H9 (cell line): Measurements from ENCODE around the gene MAST4. TPM values are rescaled to one million over a fixed set of nuclear protein-coding genes. Genes with fewer than 3 reads are reported as not detected.

Experiments used
- DNase-seq: peaks from one replicate; pipeline ENCODE4 v3.0.0-alpha.2; 2017
- H2AFZ ChIP-seq: one replicate; pipeline ENCODE4 v1.6.1; 2013; ENCODE audit warnings: mild to moderate bottlenecking, low read length, control low read depth, moderate library complexity
- H2AK5ac ChIP-seq: 2 replicates; pipeline ENCODE4 v1.6.1; 2013; ENCODE audit warnings: low read length, control low read depth, mixed read lengths; ENCODE audit not compliant: insufficient read length
- H2BK120ac ChIP-seq: one replicate; pipeline ENCODE4 v1.6.1; 2013; ENCODE audit warnings: low read depth, mild to moderate bottlenecking, low read length, control low read depth, inconsistent platforms; ENCODE audit not compliant: poor library complexity, severe bottlenecking
- H2BK12ac ChIP-seq: 2 replicates; pipeline ENCODE4 v1.6.1; 2013; ENCODE audit warnings: low read length, control low read depth, mixed read lengths, low read depth; ENCODE audit not compliant: insufficient read length
- H2BK15ac ChIP-seq: 2 replicates; pipeline ENCODE4 v1.6.1; 2013; ENCODE audit warnings: low read depth, low read length, control low read depth
- H2BK20ac ChIP-seq: one replicate; pipeline ENCODE4 v1.6.1; 2013; ENCODE audit warnings: low read depth, mild to moderate bottlenecking, low read length, control low read depth, inconsistent platforms; ENCODE audit not compliant: poor library complexity, severe bottlenecking
- H2BK5ac ChIP-seq: 2 replicates; pipeline ENCODE4 v1.6.1; 2013; ENCODE audit warnings: low read length, control low read depth, mixed read lengths; ENCODE audit not compliant: insufficient read length
- H3K14ac ChIP-seq: 2 replicates; pipeline ENCODE4 v1.6.1; 2013; ENCODE audit warnings: low read length, control low read depth; ENCODE audit not compliant: insufficient read depth
- H3K18ac ChIP-seq: 2 replicates; pipeline ENCODE4 v1.6.1; 2013; ENCODE audit warnings: low read depth, mild to moderate bottlenecking, mixed read lengths, low read length, control low read depth; ENCODE audit not compliant: insufficient read length
- H3K23ac ChIP-seq: 2 replicates; pipeline ENCODE4 v1.6.1; 2013; ENCODE audit warnings: low read length, control low read depth, mixed read lengths, low read depth; ENCODE audit not compliant: insufficient read length
- H3K23me2 ChIP-seq: 2 replicates; pipeline ENCODE4 v1.6.1; 2013; ENCODE audit warnings: low read depth, mild to moderate bottlenecking, mixed read lengths, low read length, control low read depth; ENCODE audit not compliant: insufficient read length, poor library complexity, severe bottlenecking
- H3K27ac ChIP-seq: 2 replicates; pipeline ENCODE4 v1.5.1; 2013; ENCODE audit warnings: low read length, control low read depth, mixed read lengths, low read depth; ENCODE audit not compliant: insufficient read length
- H3K27me3 ChIP-seq: 2 replicates; pipeline ENCODE4 v1.6.1; 2013; ENCODE audit warnings: low read length, control low read depth, inconsistent platforms; ENCODE audit not compliant: insufficient read depth
- H3K4ac ChIP-seq: 2 replicates; pipeline ENCODE4 v1.6.1; 2013; ENCODE audit warnings: low read depth, mild to moderate bottlenecking, control low read depth, inconsistent platforms, low read length, moderate library complexity
- H3K4me1 ChIP-seq: 2 replicates; pipeline ENCODE4 v1.6.1; 2013; ENCODE audit warnings: low read length, control low read depth, inconsistent platforms; ENCODE audit not compliant: insufficient read depth
- H3K4me2 ChIP-seq: 2 replicates; pipeline ENCODE4 v1.6.1; 2013; ENCODE audit warnings: low read length, control low read depth, mixed read lengths; ENCODE audit not compliant: insufficient read length, insufficient read depth
- H3K56ac ChIP-seq: 2 replicates; pipeline ENCODE4 v1.6.1; 2013; ENCODE audit warnings: low read depth, mild to moderate bottlenecking, mixed read lengths, low read length, control low read depth; ENCODE audit not compliant: insufficient read length
- H3K79me1 ChIP-seq: 2 replicates; pipeline ENCODE4 v1.6.1; 2013; ENCODE audit warnings: low read depth, mild to moderate bottlenecking, moderate library complexity, low read length, control low read depth, inconsistent platforms; ENCODE audit not compliant: insufficient read depth, poor library complexity, severe bottlenecking
- H3K79me2 ChIP-seq: 2 replicates; pipeline ENCODE4 v1.6.1; 2013; ENCODE audit warnings: low read length, control low read depth, inconsistent platforms; ENCODE audit not compliant: insufficient read depth
- H3K9ac ChIP-seq: 2 replicates; pipeline ENCODE4 v1.6.1; 2013; ENCODE audit warnings: low read length, control low read depth, mixed read lengths; ENCODE audit not compliant: insufficient read length; ENCODE audit errors: extremely low read depth
- H3K9me3 ChIP-seq: one replicate; pipeline ENCODE4 v1.6.1; 2013; ENCODE audit warnings: low read depth, low read length, inconsistent platforms; ENCODE audit not compliant: control insufficient read depth
- H3T11ph ChIP-seq: one replicate; pipeline ENCODE4 v1.6.1; 2013; ENCODE audit warnings: mild to moderate bottlenecking, low read length, control low read depth, inconsistent platforms
- H4K20me1 ChIP-seq: one replicate; pipeline ENCODE4 v1.6.1; 2013; ENCODE audit not compliant: control insufficient read depth, insufficient read length, insufficient read depth
- H4K5ac ChIP-seq: 2 replicates; pipeline ENCODE4 v1.6.1; 2013; ENCODE audit warnings: low read depth, mild to moderate bottlenecking, mixed read lengths, low read length, control low read depth; ENCODE audit not compliant: insufficient read length
- H4K8ac ChIP-seq: replicated peaks from 2 replicates; pipeline ENCODE4 v1.6.1; 2013; ENCODE audit warnings: low read length, control low read depth, mixed read lengths, low read depth; ENCODE audit not compliant: insufficient read length
- H4K91ac ChIP-seq: 2 replicates; pipeline ENCODE4 v1.6.1; 2013; ENCODE audit warnings: low read depth, mild to moderate bottlenecking, moderate library complexity, mixed read lengths, low read length, control low read depth; ENCODE audit not compliant: insufficient read length
- H3K27ac Mint-ChIP-seq, 3 experiments: 2 replicates in 2 of 3; 3 replicates in 1 of 3; pipeline ENCODE4 v1.8.0; 2020 to 2021; ENCODE audit warnings: mixed read lengths in 3 of 3, mild to moderate bottlenecking in 1 of 3, moderate library complexity in 1 of 3
- H3K27me3 Mint-ChIP-seq: 2 replicates; pipeline ENCODE4 v1.8.0; 2021; ENCODE audit warnings: low read depth, mild to moderate bottlenecking, moderate library complexity, mixed read lengths
- H3K36me3 Mint-ChIP-seq, 3 experiments: 2 replicates in 2 of 3; 3 replicates in 1 of 3; pipeline ENCODE4 v1.8.0; 2020 to 2021; ENCODE audit warnings: low read depth in 3 of 3, mixed read lengths in 3 of 3; ENCODE audit not compliant: insufficient read depth in 1 of 3
- H3K4me1 Mint-ChIP-seq, 2 experiments: 2 replicates each; pipeline ENCODE4 v1.8.0; 2020; ENCODE audit warnings: mixed read lengths in 2 of 2
- H3K4me3 Mint-ChIP-seq, 2 experiments: 2 replicates in 1 of 2; 3 replicates in 1 of 2; pipeline ENCODE4 v1.8.0; 2020 to 2021; ENCODE audit warnings: mild to moderate bottlenecking in 2 of 2, mixed read lengths in 2 of 2, moderate library complexity in 1 of 2
- H3K9me3 Mint-ChIP-seq, 2 experiments: 2 replicates in 1 of 2; 3 replicates in 1 of 2; pipeline ENCODE4 v1.8.0; 2020; ENCODE audit warnings: mild to moderate bottlenecking in 2 of 2, mixed read lengths in 2 of 2, moderate library complexity in 1 of 2
- WGBS: extraction: QIAGEN DNeasy Blood & Tissue Kit; methylation state at CpG from one replicate; pipeline ENCODE4 v1.1.7; 2013; ENCODE audit warnings: missing lambda C conversion rate, low lambda C conversion rate, mixed read lengths; ENCODE audit not compliant: insufficient read length; ENCODE audit errors: extremely low coverage; 5-methylcytosine and 5-hydroxymethylcytosine counted together
- total RNA-seq: library from RNA; stranded (reverse); gene quantifications from 2 replicates; pipeline ENCODE4 v1.2.1, GENCODE V29; 2021
- TF ChIP-seq, protein P1 (sequence below): fragments of 200-600 bp; sonication (generic); conservative IDR thresholded peaks from 3 replicates; pipeline ENCODE4 v1.8.0; 2021; ENCODE audit warnings: antibody characterized with exemption, mild to moderate bottlenecking

The MAST4 gene
- total RNA-seq, 1 experiment from 2014 or later = 3.7 TPM

DNA sequence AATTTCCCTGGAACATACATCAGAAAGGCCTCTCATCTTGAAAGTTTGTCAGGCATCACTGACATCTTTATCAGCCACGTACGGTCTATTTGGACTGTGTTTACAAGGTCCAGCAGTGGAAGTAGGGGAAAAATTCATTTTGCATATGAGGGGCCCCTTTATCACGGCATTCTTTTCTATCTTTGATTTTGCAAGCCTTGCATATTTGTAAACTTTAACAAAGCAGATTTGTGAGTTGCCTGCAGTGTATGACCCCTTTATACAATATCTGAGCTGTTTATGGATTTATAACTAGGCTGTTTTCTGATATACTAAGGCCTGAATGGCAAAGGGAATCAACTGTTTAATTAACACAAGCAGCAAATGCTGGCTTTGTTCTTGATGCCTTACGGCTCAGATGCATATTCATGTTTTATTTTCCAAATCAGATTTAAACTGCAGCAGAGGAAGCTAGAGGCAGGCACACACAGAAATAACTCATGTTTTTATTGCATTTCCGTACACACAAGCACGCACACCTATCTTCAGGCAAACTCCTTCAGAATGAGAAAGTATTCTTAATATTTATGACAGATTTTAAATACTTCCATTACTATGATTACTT, 539.3 kb downstream of the MAST4 start:
- H3K23me2 ChIP-seq = no peaks in the 10 kb centered on the region

More for the DNA sequence above, 539.3 kb downstream of the MAST4 start:
- Mint-ChIP-seq H3K9me3 (no peaks in the 10 kb centered on the region), H3K36me3 (no peaks in the 10 kb centered on the region), H3K27ac (no peak overlapping the region; a peak in 1 of 7 replicates), H3K4me3 (no peak overlapping the region), H3K27me3 (no peaks in the 10 kb centered on the region), H3K4me1 (no peaks in the 10 kb centered on the region)
- Histone ChIP-seq H2BK5ac (no peak overlapping the region), H2BK15ac (no peak overlapping the region), H3K27me3 (no peaks in the 10 kb centered on the region), H3K4me1 (no peaks in the 10 kb centered on the region), H4K20me1 (no peaks in the 10 kb centered on the region), H3K9ac (no peak overlapping the region), H3K79me1 (no peaks in the 10 kb centered on the region), H3K23ac (no peak overlapping the region), H4K91ac (no peak overlapping the region), H3K56ac (no peak overlapping the region), H2BK20ac (no peak overlapping the region), H3K27ac (no peak overlapping the region), H3K18ac (no peak overlapping the region), H3K79me2 (no peaks in the 10 kb centered on the region), H3T11ph (no peak overlapping the region), H2AK5ac (no peak overlapping the region), H2BK12ac (no peak overlapping the region), H2AFZ (no peak overlapping the region), H4K5ac (no peak overlapping the region), H3K9me3 (no peaks in the 10 kb centered on the region), H3K4ac (no peak overlapping the region), H3K14ac (no peak overlapping the region), H3K4me2 (no peak overlapping the region), H4K8ac (no peak overlapping the region), H2BK120ac (no peak overlapping the region)
- WGBS = no CpG with 5 or more reads among the region's 6 CpGs
- TF ChIP-seq, protein P1, sequence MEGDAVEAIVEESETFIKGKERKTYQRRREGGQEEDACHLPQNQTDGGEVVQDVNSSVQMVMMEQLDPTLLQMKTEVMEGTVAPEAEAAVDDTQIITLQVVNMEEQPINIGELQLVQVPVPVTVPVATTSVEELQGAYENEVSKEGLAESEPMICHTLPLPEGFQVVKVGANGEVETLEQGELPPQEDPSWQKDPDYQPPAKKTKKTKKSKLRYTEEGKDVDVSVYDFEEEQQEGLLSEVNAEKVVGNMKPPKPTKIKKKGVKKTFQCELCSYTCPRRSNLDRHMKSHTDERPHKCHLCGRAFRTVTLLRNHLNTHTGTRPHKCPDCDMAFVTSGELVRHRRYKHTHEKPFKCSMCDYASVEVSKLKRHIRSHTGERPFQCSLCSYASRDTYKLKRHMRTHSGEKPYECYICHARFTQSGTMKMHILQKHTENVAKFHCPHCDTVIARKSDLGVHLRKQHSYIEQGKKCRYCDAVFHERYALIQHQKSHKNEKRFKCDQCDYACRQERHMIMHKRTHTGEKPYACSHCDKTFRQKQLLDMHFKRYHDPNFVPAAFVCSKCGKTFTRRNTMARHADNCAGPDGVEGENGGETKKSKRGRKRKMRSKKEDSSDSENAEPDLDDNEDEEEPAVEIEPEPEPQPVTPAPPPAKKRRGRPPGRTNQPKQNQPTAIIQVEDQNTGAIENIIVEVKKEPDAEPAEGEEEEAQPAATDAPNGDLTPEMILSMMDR = no peak
- DNase-seq = no peak
